Hepatocyte (in vitro differentiated cells): Measurements from ENCODE around the gene CACNA2D4.

Experiments
- EZH2phosphoT487 ChIP-seq: fragments of 200-600 bp; sonication (generic); IDR thresholded peaks from one replicate; pipeline ENCODE4 v1.6.1; 2018; ENCODE audit warnings: antibody characterized with exemption, mild to moderate bottlenecking, low read depth, moderate library complexity; ENCODE audit not compliant: unreplicated experiment, severe bottlenecking
- TF ChIP-seq, protein P1 (sequence below): fragments of 200-600 bp; sonication (generic); IDR thresholded peaks from 2 replicates; pipeline ENCODE4 v1.5.1; 2016; ENCODE audit warnings: antibody characterized with exemption, mild to moderate bottlenecking; ENCODE audit not compliant: poor library complexity

DNA sequence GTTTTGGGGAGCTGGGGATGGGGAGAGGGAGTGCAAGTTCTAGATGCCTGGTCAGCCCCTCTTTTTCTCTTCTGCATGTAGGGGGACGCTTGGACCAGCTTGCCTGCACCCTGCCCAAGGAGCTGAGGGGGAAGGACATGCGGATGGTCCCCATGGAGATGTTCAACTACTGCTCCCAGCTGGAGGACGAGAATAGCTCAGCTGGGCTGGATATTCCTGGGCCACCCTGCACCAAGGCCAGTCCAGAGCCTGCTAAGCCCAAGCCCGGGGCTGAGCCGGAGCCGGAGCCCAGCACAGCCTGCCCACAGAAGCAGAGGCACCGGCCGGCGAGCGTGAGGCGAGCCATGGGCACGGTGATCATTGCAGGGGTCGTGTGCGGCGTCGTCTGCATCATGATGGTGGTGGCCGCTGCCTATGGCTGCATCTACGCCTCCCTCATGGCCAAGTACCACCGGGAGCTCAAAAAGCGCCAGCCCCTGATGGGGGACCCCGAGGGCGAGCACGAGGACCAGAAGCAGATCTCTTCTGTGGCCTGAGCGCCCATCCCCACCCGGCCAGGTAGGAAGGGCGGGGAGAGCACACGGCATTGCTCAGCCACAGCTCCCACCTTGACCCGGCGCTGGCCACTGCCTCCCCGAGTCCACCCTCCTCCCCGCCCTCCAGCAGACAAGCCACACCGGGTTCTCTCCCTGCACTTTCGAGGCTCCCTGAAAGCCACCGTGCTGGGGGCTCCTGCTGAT is 84.1 kb downstream of the CACNA2D4 start:
- TF ChIP-seq, protein P1, sequence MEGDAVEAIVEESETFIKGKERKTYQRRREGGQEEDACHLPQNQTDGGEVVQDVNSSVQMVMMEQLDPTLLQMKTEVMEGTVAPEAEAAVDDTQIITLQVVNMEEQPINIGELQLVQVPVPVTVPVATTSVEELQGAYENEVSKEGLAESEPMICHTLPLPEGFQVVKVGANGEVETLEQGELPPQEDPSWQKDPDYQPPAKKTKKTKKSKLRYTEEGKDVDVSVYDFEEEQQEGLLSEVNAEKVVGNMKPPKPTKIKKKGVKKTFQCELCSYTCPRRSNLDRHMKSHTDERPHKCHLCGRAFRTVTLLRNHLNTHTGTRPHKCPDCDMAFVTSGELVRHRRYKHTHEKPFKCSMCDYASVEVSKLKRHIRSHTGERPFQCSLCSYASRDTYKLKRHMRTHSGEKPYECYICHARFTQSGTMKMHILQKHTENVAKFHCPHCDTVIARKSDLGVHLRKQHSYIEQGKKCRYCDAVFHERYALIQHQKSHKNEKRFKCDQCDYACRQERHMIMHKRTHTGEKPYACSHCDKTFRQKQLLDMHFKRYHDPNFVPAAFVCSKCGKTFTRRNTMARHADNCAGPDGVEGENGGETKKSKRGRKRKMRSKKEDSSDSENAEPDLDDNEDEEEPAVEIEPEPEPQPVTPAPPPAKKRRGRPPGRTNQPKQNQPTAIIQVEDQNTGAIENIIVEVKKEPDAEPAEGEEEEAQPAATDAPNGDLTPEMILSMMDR = no peak
- no peak for TF ChIP-seq EZH2phosphoT487
